Cardiac muscle cell (in vitro differentiated cells and primary cell): ENCODE data around the gene TPM4. TPM values are rescaled to one million over a fixed set of nuclear protein-coding genes. Genes with fewer than 3 reads are reported as not detected.

Experiments
- DNase-seq, 2 donors: peaks; one replicate each; pipeline versions ENCODE4 v3.0.0 to v3.0.0-alpha.2; 2010 to 2017; ENCODE audit warnings: low read depth in 1 of 2, low spot score in 1 of 2
- H3K27ac ChIP-seq: fragments of 200-600 bp; sonication (generic); 2 replicates; pipeline ENCODE4 v1.5.1; 2016
- H3K27me3 ChIP-seq: fragments of 200-600 bp; sonication (generic); 2 replicates; pipeline ENCODE4 v1.6.0; 2016; ENCODE audit warnings: control low read depth
- H3K36me3 ChIP-seq: fragments of 200-600 bp; sonication (generic); 2 replicates; pipeline ENCODE4 v1.5.1; 2016; ENCODE audit warnings: control low read depth
- H3K4me1 ChIP-seq: fragments of 200-600 bp; sonication (generic); 2 replicates; pipeline ENCODE4 v1.8.1; 2017; ENCODE audit warnings: low read depth, mild to moderate bottlenecking, mixed run types
- H3K4me3 ChIP-seq: fragments of 200-600 bp; sonication (generic); 2 replicates; pipeline ENCODE4 v1.5.1; 2016; ENCODE audit warnings: mild to moderate bottlenecking
- H3K9me3 ChIP-seq: fragments of 200-600 bp; sonication (generic); 2 replicates; pipeline ENCODE4 v1.5.1; 2017; ENCODE audit warnings: low read depth, mild to moderate bottlenecking, control low read depth
- polyA plus RNA-seq: library from polyadenylated mRNA; unstranded; fragments of >200 nt; fragmentation: Nextera tagmentation; extraction: Ambion mirVana; gene quantifications from 2 replicates; pipeline ENCODE4 v1.2.1, GENCODE V29; 2016
- total RNA-seq: library from RNA; depleted of rRNA; stranded (reverse); fragments of >200 nt; gene quantifications from 2 replicates; pipeline ENCODE4 v1.2.3, GENCODE V29; 2016
- TF ChIP-seq, protein P1 (sequence below): IDR thresholded peaks from 2 replicates; pipeline ENCODE4 v1.5.1; 2012; ENCODE audit warnings: low read depth, mild to moderate bottlenecking, low read length

The TPM4 gene
- total and polyA plus RNA-seq, 2 experiments from 2014 or later, result 118 to 268 TPM

DNA sequence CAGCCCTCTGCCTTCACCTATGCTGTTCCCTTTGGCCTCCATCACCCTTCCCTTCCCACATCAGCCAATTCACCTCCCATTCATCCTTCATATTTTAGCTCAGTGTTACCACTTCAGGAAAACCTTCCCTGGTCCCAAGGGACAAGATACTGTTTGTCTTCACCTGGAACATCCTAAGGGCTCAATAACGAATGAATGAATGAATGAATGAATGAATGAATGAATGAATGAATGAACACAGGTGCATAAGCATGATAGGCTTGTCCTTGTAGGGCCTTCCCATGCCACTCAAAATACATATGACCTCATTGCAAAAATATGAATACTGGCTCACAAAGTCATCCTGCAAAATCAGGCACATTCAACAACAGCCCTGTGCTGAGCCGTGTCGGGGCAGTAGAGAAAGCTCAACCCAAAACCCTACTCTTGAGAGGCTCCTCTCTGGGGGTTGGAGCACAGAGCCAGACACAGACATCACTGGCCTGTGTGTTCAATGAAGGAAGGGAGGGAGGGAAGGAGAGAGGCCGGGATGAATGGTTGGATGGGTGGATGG is 33.7 kb upstream of the TPM4 start:
- Histone ChIP-seq H3K4me3 (no peak overlapping the region), H3K27ac (no peak overlapping the region), H3K4me1 (no peaks in the 10 kb centered on the region), H3K36me3 (no peaks in the 10 kb centered on the region), H3K9me3 (no peaks in the 10 kb centered on the region), H3K27me3 (no peaks in the 10 kb centered on the region)
- no peak for DNase-seq
- TF ChIP-seq, protein P1, sequence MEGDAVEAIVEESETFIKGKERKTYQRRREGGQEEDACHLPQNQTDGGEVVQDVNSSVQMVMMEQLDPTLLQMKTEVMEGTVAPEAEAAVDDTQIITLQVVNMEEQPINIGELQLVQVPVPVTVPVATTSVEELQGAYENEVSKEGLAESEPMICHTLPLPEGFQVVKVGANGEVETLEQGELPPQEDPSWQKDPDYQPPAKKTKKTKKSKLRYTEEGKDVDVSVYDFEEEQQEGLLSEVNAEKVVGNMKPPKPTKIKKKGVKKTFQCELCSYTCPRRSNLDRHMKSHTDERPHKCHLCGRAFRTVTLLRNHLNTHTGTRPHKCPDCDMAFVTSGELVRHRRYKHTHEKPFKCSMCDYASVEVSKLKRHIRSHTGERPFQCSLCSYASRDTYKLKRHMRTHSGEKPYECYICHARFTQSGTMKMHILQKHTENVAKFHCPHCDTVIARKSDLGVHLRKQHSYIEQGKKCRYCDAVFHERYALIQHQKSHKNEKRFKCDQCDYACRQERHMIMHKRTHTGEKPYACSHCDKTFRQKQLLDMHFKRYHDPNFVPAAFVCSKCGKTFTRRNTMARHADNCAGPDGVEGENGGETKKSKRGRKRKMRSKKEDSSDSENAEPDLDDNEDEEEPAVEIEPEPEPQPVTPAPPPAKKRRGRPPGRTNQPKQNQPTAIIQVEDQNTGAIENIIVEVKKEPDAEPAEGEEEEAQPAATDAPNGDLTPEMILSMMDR, result no peak

DNA sequence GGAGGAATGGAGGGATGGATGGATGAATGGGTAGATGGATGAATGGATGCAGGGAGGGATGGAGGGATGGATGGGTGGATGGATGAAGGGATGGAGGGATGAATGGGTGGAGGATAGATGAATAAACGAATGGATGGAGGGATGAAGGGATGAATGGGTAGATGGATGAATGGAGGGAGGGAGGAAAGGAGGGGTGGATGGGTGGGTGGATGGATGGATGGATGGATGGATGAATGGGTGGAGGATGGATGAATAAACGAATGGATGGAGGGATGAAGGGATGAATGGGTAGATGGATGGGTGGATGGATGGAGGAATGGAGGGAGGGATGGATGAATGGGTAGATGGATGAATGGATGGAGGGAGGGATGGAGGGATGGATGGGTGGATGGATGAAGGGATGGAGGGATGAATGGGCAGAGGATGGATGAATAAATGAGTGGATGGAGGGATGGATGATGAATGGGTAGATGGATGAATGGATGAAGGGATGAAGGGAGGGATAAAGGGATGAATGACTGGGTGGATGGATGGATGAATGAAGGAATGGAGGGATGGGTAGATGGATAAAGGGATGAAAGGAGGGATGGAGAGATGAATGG is 33.0 kb upstream of the TPM4 start:
- TF ChIP-seq, protein P1, result no peak
- H3K9me3 ChIP-seq, result no peaks in the 10 kb centered on the region
- no peaks in the 10 kb centered on the region for H3K27me3 ChIP-seq
- no peak overlapping the region for H3K27ac ChIP-seq
- no peak overlapping the region for H3K4me3 ChIP-seq
- H3K4me1 ChIP-seq, result no peaks in the 10 kb centered on the region
- DNase-seq, result no peak
- H3K36me3 ChIP-seq, result no peaks in the 10 kb centered on the region

DNA sequence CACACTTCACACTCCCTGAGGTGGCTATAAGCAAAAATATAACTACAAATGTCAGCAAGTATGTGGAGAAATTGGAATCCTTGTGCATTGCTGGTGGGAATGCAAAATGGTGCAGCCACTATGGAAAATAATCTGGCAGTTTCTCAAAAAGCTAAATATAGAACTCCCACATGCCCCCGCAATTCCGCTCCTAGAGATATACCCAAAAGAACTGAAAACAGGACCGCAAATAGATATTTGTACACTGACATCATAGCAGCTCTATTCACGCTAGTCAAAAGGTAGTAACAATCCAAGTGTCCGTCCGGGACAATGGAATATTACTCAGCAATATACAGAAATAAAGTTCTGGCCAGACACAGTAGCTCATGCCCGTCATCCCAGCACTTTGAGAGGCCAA is 31.5 kb upstream of the TPM4 start:
- TF ChIP-seq, protein P1, result no peak
- H3K9me3 ChIP-seq, result no peaks in the 10 kb centered on the region
- no peak for DNase-seq

DNA sequence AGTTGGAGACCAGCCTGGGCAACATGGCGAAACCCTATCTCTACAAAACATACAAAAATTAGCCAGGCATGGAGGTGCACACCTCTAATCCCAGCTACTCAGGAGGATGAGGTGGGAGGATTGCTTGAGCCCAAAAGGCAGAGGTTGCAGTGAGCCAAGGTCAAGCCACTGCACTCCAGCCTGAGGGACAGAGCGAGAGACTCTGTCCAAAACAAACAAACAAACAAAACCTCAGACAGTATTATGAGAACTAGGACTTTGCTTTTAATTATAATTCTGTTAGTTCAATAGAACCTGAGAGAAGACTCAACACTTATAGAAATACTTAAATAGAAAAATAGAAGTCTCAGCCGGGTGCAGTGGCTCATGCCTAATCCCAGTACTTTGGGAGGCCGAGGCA is 31.1 kb upstream of the TPM4 start:
- TF ChIP-seq, protein P1, result no peak
- no peak for DNase-seq
- no peaks in the 10 kb centered on the region for H3K36me3 ChIP-seq

More for the DNA sequence above, 31.5 kb upstream of the TPM4 start:
- Histone ChIP-seq H3K27me3 (no peaks in the 10 kb centered on the region), H3K4me3 (no peak overlapping the region), H3K4me1 (no peaks in the 10 kb centered on the region), H3K27ac (no peak overlapping the region), H3K36me3 (no peaks in the 10 kb centered on the region)

DNA sequence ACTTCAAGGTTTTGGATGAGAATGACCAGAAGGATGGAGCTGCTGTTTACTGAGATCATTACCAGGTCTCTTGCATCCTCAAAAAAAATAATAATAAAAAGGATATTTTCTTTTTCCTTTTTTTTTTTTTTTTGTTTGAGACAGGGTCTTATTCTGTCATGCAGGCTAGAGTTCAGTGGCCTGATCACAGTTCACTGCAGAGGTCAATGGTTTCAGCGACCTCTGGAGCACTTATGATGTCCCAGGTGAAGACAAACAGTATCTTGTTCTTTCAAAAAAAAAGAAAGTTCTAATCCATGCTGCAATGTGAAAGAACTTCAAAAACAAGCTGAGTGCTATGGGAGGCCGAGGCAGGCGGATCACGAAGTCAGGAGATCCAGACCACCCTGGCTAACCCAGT is 30.4 kb upstream of the TPM4 start:
- TF ChIP-seq, protein P1, result no peak
- no peaks in the 10 kb centered on the region for H3K4me1 ChIP-seq
- H3K27ac ChIP-seq, result no peak overlapping the region
- no peaks in the 10 kb centered on the region for H3K9me3 ChIP-seq
- H3K36me3 ChIP-seq, result no peaks in the 10 kb centered on the region
- no peak for DNase-seq
- no peak overlapping the region for H3K4me3 ChIP-seq
- no peaks in the 10 kb centered on the region for H3K27me3 ChIP-seq

More for the DNA sequence above, 31.1 kb upstream of the TPM4 start:
- no peak overlapping the region for H3K27ac ChIP-seq
- H3K9me3 ChIP-seq, result no peaks in the 10 kb centered on the region
- H3K4me1 ChIP-seq, result no peaks in the 10 kb centered on the region
- no peaks in the 10 kb centered on the region for H3K27me3 ChIP-seq
- no peak overlapping the region for H3K4me3 ChIP-seq
